Stimulated activated CD4-positive, alpha-beta T cell treated with anti-CD3 and anti-CD28 coated beads, Interleukin-1b, Interleukin-23, amount 100 ng/mL, for 24 hours (primary cell): ENCODE measurements around the gene TAF1D.

Experiments used
- DNase-seq, 4 experiments: peaks; one replicate each; pipeline ENCODE4 v3.0.0-alpha.2; 2020; ENCODE audit warnings: low read depth in 4 of 4, low spot score in 1 of 4

TAF1D gene

DNA sequence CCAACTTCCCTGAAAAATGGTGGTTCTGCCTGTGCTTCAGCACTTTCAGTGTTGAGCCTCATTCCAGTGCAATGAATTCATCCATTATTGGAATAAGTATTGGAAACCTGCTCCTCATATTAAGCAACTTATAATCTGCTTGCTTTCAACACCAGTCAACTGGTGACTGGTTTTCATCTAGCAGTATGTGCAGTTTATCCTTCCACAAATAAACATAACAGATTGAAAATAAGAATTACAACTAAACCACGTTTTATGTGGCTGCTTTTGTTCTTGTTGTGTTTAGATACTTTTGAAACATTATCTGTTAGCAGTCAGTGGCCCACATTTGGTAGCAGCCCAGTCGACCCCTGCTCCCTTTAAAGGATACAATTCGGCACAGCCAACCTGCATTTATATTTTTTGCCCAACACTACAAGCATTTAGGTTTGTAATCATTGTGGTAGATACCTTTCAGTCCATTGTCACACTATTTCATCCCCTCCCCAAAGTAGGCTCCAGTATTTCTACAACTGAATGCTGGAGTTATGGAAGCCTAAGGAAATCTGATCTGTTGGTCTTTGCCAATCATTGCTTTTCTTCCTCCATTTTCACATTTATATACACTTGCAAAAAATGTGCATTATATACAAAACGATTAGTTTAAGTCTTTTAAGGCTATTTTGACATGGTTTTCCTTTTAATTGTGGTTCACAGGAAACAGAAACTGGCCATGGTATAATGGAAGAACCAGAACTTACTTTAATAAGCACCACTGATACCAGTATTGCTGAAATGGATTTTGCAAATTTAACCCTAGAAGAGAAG is 13.1 kb downstream of the TAF1D start:
- no peak for DNase-seq

DNA sequence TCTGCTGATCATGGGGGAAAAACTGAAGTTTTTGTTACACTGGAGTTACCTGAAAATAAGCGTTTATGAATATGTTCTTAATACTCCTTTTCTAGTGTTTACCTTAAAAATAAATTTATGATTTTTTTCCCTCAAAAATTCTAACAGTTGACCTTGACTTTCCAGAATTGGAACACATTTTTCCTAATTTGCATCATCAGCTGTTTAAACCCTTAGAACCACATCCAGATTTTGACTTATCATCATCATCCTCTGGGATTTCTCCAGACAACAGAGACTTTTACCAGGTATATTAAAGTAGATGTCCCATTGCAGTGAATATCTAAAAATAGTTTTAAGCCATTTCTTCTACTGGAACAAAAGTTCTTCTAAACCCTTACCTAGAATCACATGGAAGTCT is 17.2 kb downstream of the TAF1D start:
- DNase-seq, result no peak

DNA sequence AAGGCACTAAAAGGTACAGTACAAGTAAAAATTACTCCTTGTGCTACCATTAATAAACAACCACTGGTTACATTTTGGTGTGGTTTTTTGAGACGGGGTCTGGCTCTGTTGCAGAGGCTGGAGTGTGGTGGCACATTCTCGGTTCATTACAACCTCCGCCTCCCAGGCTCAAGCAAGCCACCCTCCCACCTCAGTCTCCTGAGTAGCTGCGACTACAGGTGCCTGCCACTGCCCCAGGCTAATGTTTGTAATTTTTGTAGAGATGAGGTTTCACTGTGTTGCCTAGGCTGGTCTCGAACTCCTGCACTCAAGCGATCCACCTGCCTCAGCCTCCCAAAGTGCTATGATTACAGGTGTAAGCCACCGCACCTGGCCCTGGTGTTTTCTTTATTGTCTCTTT is 20.8 kb downstream of the TAF1D start:
- DNase-seq, result no peak

DNA sequence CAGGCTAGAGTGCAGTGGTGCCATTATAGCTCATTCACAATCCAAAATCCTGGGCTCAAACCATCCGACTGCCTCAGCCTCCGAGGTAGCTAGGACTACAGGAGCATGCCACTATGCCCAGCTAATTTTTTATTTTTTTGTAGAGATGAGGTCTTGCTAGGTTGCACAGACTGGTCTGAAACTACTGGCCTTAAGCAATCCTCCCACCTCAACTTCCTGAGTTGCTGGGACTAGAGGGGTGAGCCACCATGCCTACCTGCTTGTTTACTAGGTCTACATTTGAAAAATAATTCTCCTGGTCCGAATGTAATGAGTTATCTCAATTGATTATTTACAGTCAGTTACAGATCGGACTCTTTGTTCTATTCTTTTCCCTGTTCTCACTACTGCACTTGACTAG is 22.0 kb downstream of the TAF1D start:
- no peak for DNase-seq

DNA sequence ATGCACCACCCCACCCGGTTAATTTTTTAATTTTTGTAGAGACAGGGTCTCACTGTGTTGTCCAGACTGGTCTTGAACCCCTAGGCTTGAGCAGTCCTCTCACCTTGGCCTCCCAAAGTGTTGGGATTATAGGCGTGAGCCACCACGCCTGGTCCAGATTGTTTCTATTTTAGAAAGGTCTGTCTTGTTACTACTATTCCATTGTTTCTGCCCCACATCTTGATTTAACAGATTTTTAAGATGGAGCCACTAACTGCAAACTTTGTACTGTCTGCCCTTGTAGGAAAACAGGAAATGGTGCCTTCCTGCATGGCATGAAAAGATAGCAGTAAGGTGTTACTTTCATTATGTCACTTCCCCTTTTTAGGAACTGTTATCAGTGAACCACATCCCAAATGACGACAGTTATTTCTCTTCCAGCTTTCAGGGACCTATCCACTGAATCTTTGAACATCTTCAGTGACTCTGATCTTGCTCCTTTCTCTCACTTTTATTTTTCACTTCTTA is 23.2 kb downstream of the TAF1D start:
- no peak for DNase-seq

DNA sequence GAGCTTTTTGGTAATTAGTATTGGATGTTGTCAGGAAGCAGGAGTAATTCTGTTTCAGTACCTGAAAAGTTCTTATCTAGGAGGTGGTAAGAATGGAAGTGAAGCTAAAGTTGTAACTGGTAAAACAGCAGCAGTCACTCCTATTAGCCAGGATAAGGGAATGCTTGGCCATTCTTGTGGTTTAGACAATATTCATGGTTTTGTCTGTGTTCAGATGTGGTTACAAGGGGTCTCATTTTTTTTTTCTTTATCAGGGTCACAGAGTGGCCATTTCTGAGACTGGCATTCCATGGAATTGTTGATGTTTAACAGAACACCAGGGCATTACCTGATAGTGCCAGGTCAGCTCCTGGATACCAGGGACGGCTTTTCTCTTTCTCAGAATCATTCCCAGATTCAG is 23.8 kb downstream of the TAF1D start:
- DNase-seq, result no peak

DNA sequence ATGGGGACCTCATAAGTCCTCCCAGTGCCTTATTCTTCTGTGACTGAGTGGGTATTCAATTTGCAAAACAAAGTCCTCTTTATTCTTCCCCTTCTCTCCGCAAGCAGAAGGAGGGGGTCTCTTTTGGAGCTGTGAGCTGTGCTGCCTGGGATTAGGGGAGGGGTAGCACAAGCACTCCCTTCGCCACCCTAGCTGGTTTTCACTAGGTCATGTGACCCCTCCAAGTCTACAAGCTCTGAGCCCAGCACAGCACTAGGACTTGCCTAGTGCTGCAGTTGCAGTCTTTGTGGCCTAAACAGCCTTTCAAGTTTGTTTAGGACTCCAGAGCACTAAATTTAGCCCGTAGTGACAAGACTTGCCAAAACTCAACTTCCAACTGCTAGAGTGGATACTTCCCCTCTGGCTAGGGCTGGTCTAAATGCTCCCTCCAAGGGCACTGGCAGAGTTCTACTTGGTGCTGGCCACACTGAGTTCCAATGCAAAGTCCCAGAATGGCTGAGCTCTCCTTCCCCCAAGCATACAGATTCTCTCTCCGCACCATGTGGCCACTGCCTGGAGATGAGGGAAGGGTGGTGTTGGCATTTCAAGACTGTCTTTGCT is 25.4 kb downstream of the TAF1D start:
- DNase-seq, result no peak

DNA sequence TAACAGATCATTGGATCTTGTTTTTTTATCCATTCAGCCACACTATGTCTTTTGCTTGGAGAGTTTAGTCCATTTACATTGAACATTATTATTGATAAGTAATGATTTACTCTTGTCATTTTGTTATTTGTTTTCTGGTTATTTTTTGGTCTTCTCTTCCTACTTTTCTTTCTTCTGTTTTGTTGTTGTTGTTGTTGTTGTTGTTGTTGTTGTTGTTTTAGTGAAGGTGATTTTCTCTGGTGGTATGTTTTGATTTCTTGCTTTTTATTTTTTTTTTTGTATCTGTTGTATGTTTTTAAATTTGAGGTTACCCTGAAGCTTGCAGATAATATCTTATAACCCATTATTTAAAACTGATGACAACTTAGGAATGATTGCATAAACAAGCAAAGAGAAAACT is 28.6 kb downstream of the TAF1D start:
- no peak for DNase-seq

DNA sequence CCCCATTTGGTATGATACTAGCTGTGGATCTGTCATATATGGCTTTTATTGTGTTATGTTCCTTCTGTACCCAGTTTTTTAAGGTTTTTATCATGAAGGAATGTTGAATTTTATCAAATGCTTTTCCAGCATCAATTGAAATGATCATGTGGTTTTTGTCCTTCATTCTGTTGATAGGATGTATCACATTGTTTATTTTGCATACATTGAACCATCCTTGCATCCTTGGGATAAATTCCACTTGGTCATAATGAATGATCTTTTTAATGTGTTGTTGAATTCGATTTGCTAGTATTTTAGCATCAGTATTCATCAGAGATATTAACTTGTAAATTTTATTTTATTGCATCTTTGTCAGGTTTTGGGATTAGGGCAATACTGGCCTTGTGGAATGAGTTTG is 31.1 kb downstream of the TAF1D start:
- no peak for DNase-seq

DNA sequence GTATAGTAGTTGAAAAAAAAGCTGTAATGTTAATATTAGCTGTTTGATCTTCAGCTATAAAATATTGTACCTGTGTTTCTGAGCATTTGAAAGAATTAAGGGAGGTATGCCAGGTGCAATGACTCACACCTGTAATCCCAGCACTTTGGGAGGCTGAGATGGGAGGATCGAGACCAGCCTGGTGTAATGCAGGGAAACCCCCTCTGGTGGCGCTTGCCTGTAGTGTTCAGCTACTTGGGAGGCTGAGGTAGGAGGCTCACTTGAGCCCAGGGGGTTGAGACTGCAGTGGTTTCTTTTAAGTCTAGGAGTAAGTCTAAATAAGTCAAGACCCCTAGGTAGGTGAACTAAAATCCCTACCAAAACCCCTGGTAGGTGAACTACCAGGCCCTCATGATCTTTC is 37.1 kb downstream of the TAF1D start:
- no peak for DNase-seq

DNA sequence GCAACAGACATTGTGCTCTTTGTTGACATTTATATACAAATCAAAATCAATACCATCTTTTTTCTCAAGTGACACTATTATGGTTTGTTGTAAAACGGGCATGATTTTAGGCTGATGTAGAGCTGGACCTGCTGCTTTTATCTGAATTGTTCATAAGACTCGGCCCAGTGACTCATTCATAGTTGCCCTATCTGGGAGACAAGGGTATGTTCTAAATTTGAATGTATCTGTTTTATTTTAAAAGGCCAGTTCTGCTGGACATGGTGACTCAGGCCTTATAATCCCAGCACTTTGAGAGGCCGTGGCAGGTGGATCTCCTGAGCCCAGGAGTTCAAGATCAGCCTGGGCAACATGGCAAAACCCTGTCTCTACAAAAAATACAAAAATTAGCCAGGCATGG is 40.5 kb downstream of the TAF1D start:
- DNase-seq, result no peak

DNA sequence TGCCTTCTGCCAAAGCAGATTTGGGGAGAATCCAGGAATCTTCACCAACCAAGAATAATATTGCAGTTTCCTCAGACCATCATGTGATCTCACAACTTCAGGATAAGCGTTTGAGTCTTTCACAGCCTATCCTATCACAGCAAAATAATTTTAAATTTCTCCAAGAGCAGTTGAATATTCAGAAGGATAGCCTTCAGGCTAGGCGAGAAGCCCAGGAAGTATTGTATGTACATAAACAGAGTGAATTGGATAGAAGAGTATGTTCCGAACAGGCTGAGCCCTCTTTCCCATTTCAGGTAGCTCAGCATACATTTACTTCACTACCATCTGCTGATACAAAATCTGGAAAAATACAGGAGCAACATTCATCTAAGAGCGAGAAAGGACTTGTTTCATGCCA is 43.7 kb downstream of the TAF1D start:
- no peak for DNase-seq

DNA sequence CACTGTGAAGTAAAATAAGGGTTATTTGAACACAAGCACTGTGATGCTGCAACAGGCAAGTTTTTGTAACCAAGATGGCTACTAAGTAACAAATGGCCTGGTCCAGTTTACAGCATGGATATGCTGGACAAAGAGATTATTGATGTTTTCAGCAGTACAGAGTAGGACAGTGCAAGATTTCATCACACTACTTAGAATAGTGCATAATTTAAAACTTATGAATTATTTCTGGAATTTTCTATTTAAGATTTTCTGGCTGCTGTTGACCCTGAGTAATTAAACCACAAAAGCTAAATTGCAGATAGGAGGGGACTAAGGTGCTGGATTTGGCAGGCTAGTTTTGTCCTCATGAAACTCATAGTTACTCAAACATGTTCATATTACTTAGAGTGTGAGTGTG is 46.7 kb downstream of the TAF1D start:
- no peak for DNase-seq

DNA sequence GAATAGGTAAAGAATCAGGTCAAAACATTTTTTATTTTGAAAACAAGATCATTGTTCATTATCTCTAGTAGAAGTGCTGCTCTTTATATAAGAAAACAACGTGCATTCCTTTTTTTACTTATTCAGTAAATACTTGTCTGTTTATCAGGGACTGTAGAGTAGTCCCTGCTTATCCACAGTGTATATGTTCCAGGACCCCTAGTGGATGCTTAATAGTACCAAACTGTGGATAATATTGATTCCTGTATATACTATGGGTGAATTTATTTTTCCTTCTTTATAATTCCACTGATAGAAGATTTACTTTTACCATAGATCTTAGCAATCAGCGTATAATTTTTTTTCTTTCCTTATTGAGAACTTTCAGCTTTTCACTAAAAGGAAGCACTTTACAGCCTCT is 47.2 kb downstream of the TAF1D start:
- DNase-seq, result no peak

DNA sequence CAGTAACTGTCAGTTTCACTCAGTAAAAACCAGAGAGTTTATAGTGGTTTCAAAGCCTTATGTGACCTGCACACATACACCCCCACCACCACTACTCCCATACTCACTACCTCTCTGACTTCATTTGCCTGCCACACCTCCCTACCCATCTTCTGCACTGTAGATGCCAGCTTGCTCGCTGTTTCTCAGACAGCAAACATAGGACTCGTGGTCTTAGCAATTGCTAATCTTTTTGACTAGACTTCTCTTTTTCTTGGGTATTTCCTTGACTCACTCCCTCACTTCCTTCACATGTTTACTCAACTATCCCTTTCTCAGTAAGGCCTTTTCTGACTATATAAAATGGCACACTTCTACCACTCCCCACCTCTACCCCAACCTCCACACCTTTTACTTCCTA is 52.1 kb downstream of the TAF1D start:
- DNase-seq, result no peak

DNA sequence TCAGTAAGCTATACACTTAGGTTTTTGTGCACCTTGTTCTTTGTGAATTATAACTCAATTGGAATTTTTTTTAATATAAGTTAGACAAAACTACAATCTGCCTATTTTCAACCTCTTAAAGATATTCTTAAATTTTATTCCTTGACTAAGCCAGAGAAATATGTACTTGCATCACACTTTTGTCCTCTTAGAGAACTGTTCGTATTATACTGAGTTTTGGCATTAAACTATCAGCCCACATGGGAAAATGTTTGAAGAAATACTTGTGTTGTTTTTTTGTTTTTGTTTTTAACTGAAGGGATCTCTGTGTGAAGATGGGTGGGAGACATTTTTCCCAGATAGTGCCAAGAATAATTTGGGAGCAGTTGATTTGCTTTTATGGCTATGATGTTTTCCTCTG is 54.5 kb downstream of the TAF1D start:
- DNase-seq, result no peak

DNA sequence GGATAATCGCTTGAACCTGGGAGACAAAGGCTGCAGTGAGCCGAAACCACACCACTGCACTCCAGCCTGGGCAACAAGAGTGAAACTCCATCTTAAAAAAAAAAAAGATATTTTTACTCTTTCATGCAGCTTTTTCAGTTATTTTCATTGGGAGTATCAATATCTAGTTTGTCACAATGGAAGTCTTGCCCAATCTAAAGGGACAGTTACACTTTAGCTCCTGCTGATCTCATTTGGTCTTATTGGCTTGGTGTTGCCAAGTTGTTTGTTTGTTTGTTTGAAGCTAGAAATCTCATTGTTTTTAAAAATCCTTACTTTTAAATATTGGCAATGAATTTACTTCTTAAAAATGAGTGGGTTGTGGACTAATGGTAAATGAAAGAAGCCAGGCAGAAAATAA is 55.1 kb downstream of the TAF1D start:
- DNase-seq, result no peak
